ENCODE data around the gene OLFM2. TPM values are rescaled to one million over a fixed set of nuclear protein-coding genes. Genes with fewer than 3 reads are reported as not detected.

OLFM2 gene
- total RNA-seq, 1 donor from 2014 or later, result 55.0 TPM

DNA sequence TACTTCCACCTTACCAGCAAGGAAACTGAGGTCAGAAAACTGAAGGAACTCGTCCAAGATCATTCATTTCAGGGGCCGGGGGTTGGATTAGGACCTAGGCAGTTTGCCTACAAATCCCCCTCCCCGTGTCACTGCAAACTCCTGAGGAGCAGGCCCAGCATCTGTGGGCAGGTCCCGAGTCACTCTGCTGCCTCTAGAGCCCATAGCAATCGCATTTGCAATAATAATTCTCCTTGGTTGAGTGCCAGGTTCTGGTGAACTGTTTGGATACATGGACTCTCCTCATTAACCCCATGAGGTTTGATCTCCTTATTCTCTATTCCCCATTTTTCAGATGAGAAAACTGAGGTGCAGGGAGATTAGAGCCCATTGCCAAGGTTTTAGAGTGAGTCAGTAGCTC is 100.3 kb downstream of the OLFM2 start:
- TF ChIP-seq, protein P1, sequence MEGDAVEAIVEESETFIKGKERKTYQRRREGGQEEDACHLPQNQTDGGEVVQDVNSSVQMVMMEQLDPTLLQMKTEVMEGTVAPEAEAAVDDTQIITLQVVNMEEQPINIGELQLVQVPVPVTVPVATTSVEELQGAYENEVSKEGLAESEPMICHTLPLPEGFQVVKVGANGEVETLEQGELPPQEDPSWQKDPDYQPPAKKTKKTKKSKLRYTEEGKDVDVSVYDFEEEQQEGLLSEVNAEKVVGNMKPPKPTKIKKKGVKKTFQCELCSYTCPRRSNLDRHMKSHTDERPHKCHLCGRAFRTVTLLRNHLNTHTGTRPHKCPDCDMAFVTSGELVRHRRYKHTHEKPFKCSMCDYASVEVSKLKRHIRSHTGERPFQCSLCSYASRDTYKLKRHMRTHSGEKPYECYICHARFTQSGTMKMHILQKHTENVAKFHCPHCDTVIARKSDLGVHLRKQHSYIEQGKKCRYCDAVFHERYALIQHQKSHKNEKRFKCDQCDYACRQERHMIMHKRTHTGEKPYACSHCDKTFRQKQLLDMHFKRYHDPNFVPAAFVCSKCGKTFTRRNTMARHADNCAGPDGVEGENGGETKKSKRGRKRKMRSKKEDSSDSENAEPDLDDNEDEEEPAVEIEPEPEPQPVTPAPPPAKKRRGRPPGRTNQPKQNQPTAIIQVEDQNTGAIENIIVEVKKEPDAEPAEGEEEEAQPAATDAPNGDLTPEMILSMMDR (IDR thresholded peaks at IDR 0.05; ENCODE audit: unreplicated experiment), result no peak
- Mint-ChIP-seq H3K27me3 (no peaks in the 10 kb centered on the region), H3K9me3 (ENCODE audit: low read depth) (no peaks in the 10 kb centered on the region), H3K4me1 (ENCODE audit: low read depth) (peaks cover 8% of the 10 kb centered on the region), H3K4me3 (ENCODE audit: low read depth) (peak overlapping the region; percentile 82), H3K36me3 (ENCODE audit: insufficient read depth) (peaks cover 3% of the 10 kb centered on the region), H3K27ac (peak overlapping the region; percentile 86)
- DNase-seq (ENCODE audit: low spot score, unreplicated experiment), result no peak

DNA sequence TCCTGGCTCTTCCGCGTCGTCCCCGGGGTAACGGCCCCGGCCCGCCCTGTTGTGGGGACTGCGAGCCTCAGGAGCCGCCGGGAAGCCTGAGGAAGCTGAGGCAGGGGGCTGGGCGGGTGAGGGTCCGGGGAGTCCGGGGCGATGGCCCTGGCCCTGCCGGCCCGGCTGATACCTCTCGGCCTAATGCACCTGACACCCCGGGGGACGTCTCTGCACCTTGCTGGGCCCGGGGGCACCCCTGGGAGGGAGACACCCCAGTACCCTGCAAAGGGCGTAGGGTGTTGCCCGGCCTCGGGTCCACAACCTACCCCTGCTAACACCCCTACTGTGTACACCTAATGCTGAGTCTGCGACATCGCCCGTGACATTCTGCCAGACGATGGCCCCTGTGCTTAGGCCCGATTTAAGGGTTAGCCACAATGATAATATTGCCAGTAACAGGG is 100.8 kb downstream of the OLFM2 start:
- Mint-ChIP-seq H3K27me3 (no peaks in the 10 kb centered on the region), H3K36me3 (ENCODE audit: insufficient read depth) (peaks cover 3% of the 10 kb centered on the region), H3K4me1 (ENCODE audit: low read depth) (peaks cover 8% of the 10 kb centered on the region), H3K4me3 (ENCODE audit: low read depth) (peak overlapping the region; percentile 82), H3K9me3 (ENCODE audit: low read depth) (no peaks in the 10 kb centered on the region), H3K27ac (peak overlapping the region; percentile 86)
- no peak for DNase-seq (ENCODE audit: low spot score, unreplicated experiment)
- TF ChIP-seq, protein P1 (IDR thresholded peaks at IDR 0.05; ENCODE audit: unreplicated experiment), result no peak

DNA sequence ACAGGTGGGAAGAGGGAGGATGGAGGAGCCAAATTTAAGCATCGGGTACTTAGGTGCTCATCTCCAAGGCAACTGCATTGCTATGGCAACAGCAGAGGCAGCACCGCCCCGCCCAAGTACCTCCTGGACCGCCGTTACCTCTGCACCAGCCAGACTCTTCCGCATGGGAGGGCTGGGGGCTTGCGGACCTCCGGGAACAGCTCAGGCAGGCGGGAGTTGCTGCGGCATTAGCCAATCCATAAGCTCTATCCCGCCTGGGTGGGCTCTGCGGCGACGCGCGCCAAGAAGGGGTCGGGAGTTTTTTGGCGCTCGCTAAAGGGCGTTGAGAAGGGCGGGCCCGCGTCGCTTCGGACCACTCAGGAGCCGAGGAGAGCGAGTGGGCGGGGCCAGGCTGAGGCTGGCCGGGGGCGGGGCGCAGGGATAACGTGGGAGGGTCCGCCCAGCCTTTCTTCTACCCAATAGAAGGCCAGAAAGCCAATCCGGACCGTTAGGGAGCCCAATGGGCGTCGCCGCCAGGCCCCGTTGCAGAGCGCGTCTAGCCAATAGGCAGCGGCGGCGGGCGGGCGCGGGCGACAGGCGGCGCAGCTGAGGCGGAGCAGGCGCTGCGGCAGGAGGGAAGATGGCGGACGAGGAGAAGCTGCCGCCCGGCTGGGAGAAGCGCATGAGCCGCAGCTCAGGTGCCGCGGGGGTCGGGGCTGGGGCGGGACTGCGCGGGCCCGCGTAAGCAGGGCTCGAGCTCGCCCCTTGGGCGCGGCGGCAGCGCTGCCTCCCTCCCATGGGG is 101.4 kb downstream of the OLFM2 start, which contains the start of gene PIN1:
Gene PIN1 (plus strand): TSS at position 593 of the 781 bp plus-strand sequence. CDS start 27 bp downstream, at position 620.
- Mint-ChIP-seq H3K4me1 (ENCODE audit: low read depth) (peaks cover 8% of the 10 kb centered on the region), H3K36me3 (ENCODE audit: insufficient read depth) (peaks cover 3% of the 10 kb centered on the region), H3K4me3 (ENCODE audit: low read depth) (peak within 1 kb of the TSS; percentile 82), H3K27ac (peak within 1 kb of the TSS; percentile 86), H3K27me3 (no peaks in the 10 kb centered on the region), H3K9me3 (ENCODE audit: low read depth) (no peaks in the 10 kb centered on the region)
- peak; percentile 99 for DNase-seq (ENCODE audit: low spot score, unreplicated experiment)
- TF ChIP-seq, protein P1 (IDR thresholded peaks at IDR 0.05; ENCODE audit: unreplicated experiment), result peak; percentile 63

DNA sequence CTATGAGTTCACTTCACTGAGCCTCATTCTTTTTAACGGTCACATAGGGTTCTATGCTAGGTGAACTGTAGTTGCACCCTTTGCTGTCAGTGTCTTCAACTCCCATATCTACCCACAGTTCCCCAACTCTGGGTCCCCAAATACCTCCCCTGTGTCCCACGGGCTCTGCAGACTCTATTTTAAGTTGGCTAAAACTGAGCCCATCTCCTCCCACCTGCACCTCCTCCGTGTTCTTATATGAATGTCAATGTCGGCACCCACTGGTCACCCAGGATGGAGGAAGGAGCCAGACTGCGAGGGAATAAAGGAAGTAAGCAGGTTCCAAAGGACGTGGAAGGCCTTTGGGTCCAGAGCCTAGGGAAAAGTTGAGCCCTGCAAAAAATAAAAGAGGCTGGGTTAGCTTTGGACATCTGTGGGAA is 102.0 kb downstream of the OLFM2 start:
- no peaks in the 10 kb centered on the region for H3K27me3 Mint-ChIP-seq
- peaks cover 5% of the 10 kb centered on the region for H3K36me3 Mint-ChIP-seq (ENCODE audit: insufficient read depth)
- no peaks in the 10 kb centered on the region for H3K9me3 Mint-ChIP-seq (ENCODE audit: low read depth)
- H3K4me3 Mint-ChIP-seq (ENCODE audit: low read depth), result peak overlapping the region; percentile 82
- TF ChIP-seq, protein P1 (IDR thresholded peaks at IDR 0.05; ENCODE audit: unreplicated experiment), result no peak
- peaks cover 8% of the 10 kb centered on the region for H3K4me1 Mint-ChIP-seq (ENCODE audit: low read depth)
- H3K27ac Mint-ChIP-seq, result no peak overlapping the region
- DNase-seq (ENCODE audit: low spot score, unreplicated experiment), result no peak

DNA sequence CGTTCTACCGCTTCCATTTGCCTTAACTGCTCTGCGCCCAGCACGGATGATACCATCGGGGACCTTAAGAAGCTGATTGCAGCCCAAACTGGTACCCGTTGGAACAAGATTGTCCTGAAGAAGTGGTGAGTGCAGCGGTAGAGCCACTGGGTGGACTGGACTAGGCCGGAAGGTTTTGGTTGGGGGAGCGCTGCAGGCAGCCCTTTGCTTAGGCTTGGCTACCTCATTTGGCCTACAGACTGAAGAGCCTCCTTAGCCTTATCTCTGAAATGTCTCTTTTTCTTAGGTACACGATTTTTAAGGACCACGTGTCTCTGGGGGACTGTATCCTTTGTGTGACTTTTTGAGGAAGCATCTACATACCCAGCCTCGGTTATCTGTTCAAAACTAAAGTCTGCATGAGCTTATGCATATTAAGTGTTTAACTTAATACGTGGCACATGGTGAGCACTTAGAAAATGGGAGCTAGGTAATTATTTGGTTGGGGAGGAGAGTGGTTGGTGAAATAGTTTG is 107.7 kb downstream of the OLFM2 start:
- no peaks in the 10 kb centered on the region for H3K9me3 Mint-ChIP-seq (ENCODE audit: low read depth)
- peaks cover 4% of the 10 kb centered on the region for H3K36me3 Mint-ChIP-seq (ENCODE audit: insufficient read depth)
- peaks cover 20% of the 10 kb centered on the region for H3K4me1 Mint-ChIP-seq (ENCODE audit: low read depth)
- H3K27ac Mint-ChIP-seq, result peak overlapping the region; percentile 73
- H3K4me3 Mint-ChIP-seq (ENCODE audit: low read depth), result peak overlapping the region; percentile 100
- TF ChIP-seq, protein P1 (IDR thresholded peaks at IDR 0.05; ENCODE audit: unreplicated experiment), result no peak
- DNase-seq (ENCODE audit: low spot score, unreplicated experiment), result no peak
- H3K27me3 Mint-ChIP-seq, result no peaks in the 10 kb centered on the region

Measured in progenitor cell of endocrine pancreas (in vitro differentiated cells).